Measurements from ENCODE around the gene GGT6. TPM values are rescaled to one million over a fixed set of nuclear protein-coding genes. Genes with fewer than 3 reads are reported as not detected.

Gene GGT6
- total RNA-seq, 4 donors from 2014 or later, result 46.0 to 141 (median 68.5) TPM

DNA sequence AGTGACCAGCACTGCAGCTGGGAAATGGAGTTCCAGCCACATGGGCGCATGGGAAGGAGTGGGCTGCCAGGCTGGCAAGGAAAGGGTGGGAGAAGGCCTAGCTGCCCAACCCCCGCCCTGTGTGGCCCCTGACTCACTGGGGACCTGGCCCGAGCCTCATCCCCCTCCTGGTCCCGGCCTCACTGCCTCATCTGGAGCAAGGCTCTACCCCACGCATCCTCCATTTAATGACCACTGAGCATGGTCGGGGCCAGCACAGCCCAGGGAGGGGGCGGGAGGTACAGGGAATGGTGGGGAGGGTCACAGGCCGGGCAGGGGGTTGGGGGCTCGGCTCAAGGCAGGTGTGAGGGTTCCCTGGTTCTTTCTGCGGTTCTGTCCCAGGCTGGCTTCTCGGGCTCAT, 45.6 kb downstream of the GGT6 start:
- peaks cover 15 to 92% (median 26%) of the 10 kb centered on the region in 3 donors for H3K4me1 ChIP-seq
- TF ChIP-seq, protein P1, sequence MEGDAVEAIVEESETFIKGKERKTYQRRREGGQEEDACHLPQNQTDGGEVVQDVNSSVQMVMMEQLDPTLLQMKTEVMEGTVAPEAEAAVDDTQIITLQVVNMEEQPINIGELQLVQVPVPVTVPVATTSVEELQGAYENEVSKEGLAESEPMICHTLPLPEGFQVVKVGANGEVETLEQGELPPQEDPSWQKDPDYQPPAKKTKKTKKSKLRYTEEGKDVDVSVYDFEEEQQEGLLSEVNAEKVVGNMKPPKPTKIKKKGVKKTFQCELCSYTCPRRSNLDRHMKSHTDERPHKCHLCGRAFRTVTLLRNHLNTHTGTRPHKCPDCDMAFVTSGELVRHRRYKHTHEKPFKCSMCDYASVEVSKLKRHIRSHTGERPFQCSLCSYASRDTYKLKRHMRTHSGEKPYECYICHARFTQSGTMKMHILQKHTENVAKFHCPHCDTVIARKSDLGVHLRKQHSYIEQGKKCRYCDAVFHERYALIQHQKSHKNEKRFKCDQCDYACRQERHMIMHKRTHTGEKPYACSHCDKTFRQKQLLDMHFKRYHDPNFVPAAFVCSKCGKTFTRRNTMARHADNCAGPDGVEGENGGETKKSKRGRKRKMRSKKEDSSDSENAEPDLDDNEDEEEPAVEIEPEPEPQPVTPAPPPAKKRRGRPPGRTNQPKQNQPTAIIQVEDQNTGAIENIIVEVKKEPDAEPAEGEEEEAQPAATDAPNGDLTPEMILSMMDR (IDR thresholded peaks at IDR 0.05), result no peak
- TF ChIP-seq POLR2A (IDR thresholded peaks at IDR 0.05), result no peak
- H3K9me3 ChIP-seq, result no peaks in the 10 kb centered on the region
- H3K4me3 ChIP-seq, result no peak overlapping the region
- H3K36me3 ChIP-seq, result no peaks in the 10 kb centered on the region
- intact Hi-C loops (cut with DNase I), result no loop called here
- H3K27me3 ChIP-seq, result no peaks in the 10 kb centered on the region
- WGBS, 2 donors, result 81% methylated on average over 4 of the region's 11 CpGs; no CpG with 5 or more reads in 1 of the 2 donors
- H3K27ac ChIP-seq, result peak overlapping the region; percentile 27 to 74 (median 66)
- no peak for DNase-seq

DNA sequence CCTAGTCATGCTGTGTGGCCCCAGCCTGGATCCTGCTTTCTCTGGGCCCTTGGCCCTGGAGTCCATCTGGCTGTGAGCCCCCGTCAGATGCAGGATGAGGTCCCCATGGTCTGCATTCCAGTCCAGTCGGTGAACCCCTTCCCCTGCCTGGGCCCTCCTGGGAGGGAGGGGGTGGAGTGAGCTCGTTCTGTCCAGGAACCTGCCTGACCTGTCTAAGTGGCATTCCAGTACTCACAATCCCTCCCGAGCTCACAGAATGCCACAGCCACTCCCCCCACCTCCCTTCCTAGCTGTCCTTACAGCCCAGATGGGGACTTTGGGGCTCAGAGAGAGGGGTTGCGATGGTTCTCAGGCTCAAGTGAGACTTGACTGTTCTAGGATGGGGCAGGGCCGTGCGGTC, 46.2 kb downstream of the GGT6 start:
- Histone ChIP-seq H3K4me1 (peaks cover 15 to 92% (median 26%) of the 10 kb centered on the region in 3 donors), H3K4me3 (no peak overlapping the region), H3K27me3 (no peaks in the 10 kb centered on the region), H3K27ac (peak overlapping the region; percentile 59 to 74 (median 66)), H3K36me3 (no peaks in the 10 kb centered on the region), H3K9me3 (no peaks in the 10 kb centered on the region)
- no peak for DNase-seq
- 20% methylated on average over 1 of the region's 7 CpGs; no CpG with 5 or more reads in 1 of the 2 donors for WGBS, 2 donors
- no peak for TF ChIP-seq POLR2A (IDR thresholded peaks at IDR 0.05)
- TF ChIP-seq, protein P1 (IDR thresholded peaks at IDR 0.05), result no peak
- intact Hi-C loops (cut with DNase I), result no loop called here

DNA sequence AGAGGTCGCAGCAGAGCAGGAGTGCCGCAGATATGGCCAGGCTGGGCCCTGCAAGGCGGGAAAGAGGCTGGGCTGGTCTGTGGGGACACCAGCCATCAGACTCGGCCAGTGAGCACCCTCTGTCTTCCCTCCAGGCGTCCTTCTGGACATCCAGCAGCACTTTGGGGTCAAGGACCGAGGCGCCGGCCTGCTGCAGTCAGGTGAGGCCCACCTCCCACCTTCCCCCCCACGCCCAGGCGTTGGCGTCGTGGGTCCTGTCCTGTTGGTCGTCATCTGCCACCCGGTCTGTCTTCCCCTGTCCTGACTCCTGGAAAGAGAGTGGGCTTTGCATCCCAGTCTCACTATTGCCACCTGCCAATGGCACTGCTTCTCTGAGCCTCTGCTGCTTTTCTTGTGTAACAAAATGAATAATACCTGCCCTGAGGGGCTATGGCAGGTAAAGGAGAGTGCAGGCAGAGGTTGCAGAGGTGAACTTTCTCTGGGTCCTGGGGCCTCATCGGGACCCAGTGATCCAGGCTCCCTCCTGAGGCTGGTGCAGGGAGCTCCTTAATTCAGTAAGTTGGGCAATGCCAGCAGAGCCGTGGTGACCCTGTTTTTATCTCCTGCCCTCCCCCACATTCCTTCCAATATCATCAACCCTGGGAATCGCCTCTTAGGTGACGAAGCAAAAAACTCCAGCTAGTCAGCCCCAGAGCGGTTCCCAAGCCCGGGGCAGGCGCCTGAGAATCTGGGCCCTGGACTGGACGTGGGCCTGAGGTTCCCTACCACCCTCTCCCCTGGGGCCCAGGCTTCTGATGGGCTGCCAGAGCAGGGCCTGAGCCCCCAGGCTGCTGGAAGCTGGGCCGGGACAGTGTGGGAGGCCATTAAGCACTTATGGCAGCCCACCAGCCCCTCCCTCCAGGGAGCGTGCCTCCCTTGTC, 47.0 kb downstream of the GGT6 start:
- no peaks in the 10 kb centered on the region for H3K36me3 ChIP-seq
- no peak overlapping the region for H3K4me3 ChIP-seq
- no peaks in the 10 kb centered on the region for H3K9me3 ChIP-seq
- peaks cover 13 to 92% (median 25%) of the 10 kb centered on the region in 3 donors for H3K4me1 ChIP-seq
- no peak for TF ChIP-seq POLR2A (IDR thresholded peaks at IDR 0.05)
- TF ChIP-seq, protein P1 (IDR thresholded peaks at IDR 0.05), result no peak
- DNase-seq, result no peak
- no peaks in the 10 kb centered on the region for H3K27me3 ChIP-seq
- peak overlapping the region; percentile 59 to 74 (median 66) for H3K27ac ChIP-seq
- 80 to 86% methylated on average over 8 to 11 of the region's 24 CpGs for WGBS, 2 donors
- intact Hi-C loops (cut with DNase I), result no loop called here

DNA sequence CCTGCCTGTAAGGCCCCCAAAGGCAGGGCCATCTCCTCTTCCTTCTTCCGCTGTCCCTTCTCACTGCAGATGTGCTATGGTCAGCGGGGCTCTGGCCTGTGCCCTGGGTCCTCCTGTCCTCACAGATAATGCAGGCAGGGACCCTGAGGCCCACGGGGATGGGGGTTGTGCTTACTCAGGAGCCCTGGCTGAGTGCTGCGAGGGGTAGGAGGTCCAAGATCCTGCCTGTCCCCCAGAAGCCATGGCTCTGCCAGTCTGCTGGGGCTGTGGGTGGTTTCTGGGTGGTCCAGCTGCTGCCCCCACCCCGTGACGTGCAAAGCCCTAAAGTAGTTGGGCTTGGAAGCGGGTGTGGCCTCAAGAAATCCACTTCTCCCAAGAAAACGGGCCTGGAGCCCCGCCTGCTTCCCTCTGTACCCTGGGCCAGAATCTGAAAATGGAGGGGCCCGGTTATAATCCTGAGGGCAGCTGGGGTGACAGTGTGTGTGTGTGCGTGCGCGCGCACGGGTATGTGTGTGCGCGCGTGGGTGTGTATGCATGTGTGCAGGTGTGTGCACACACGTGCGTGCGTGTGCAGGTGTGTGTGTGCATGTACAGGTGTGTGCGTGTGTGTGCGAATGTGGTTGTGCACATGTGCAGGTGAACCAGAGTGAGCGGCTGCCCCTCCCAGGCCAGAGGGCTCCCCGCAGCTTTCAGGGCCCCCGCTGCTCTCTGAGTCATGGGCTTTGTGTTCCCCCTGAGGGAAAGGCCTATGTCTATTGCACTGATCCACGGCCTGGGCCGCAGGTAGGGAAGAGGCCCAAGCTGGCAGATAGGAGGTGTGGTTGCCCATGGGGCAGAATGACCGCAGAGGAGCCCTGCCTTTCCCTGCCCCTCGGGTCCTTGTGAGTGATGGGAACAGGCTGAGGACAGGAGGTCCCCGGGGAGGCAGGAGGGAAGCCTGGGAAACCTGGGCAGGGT, 47.9 kb downstream of the GGT6 start:
- Histone ChIP-seq H3K36me3 (no peaks in the 10 kb centered on the region), H3K4me1 (peaks cover 13 to 99% (median 25%) of the 10 kb centered on the region in 3 donors), H3K9me3 (no peaks in the 10 kb centered on the region), H3K4me3 (no peak overlapping the region), H3K27ac (peak overlapping the region in 2 of 4 donors; percentile 41 to 66), H3K27me3 (no peaks in the 10 kb centered on the region)
- TF ChIP-seq, protein P1 (IDR thresholded peaks at IDR 0.05), result no peak
- no peak for TF ChIP-seq POLR2A (IDR thresholded peaks at IDR 0.05)
- DNase-seq, result no peak
- intact Hi-C loops (cut with DNase I), result no loop called here
- 82 to 85% methylated on average over 12 to 15 of the region's 31 CpGs for WGBS, 2 donors
